ENCODE measurements around the gene SLF2.

SLF2 gene

DNA sequence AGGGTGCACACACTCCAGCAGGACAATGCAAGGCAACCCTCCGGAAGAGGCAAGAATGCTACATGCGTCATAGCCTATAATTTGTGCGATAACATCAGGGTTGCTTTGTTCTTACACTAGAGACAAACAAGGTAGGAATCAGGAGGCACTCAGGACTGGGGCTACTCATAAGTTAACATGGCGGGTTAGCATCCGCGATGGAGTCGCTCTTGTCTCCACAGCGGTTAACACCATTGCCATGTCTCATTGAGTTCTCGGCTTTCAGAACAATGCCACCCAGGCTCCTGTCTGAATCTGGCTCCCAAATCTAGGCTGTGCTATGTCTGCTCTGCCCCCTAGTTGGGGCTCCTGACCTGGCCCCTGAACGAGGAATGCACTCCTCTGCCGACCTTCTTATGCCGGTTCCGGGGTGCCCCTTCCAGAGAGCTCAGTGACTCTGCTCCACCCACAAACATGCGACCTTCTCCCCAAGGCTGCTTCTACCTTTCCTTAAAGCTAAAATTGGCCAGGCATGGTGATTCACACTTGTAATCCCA is 24.9 kb upstream of the SLF2 start:
- Histone ChIP-seq H4K8ac (ENCODE audit: low read depth, low read length) (no peak overlapping the region), H3K4ac (ENCODE audit: low read depth, low read length) (no peak overlapping the region), H3K56ac (ENCODE audit: low read length) (no peak overlapping the region), H3K79me2 (ENCODE audit: control insufficient read depth, insufficient read depth, low read length) (no peaks in the 10 kb centered on the region), H3K4me1 (ENCODE audit: control insufficient read depth, low read depth, low read length) (no peaks in the 10 kb centered on the region), H2BK5ac (ENCODE audit: low read length) (no peak overlapping the region), H3K27me3 (ENCODE audit: insufficient read depth, low read length, poor library complexity) (no peaks in the 10 kb centered on the region), H3K23ac (ENCODE audit: low read length) (no peak overlapping the region), H3K18ac (ENCODE audit: low read length) (no peak overlapping the region), H3K4me3 (ENCODE audit: low read length) (no peak overlapping the region), H4K5ac (ENCODE audit: low read length) (no peak overlapping the region), H2BK120ac (ENCODE audit: low read depth, low read length) (no peak overlapping the region), H2BK15ac (replicated peaks; ENCODE audit: low read depth) (no peak overlapping the region), H3K9ac (ENCODE audit: low read length) (no peak overlapping the region), H2AK5ac (ENCODE audit: low read length) (no peak overlapping the region), H3K36me3 (ENCODE audit: control insufficient read depth, insufficient read depth, low read length) (no peaks in the 10 kb centered on the region), H3K4me2 (ENCODE audit: low read length) (no peak overlapping the region), H3K79me1 (ENCODE audit: low read length) (no peaks in the 10 kb centered on the region), H3K27ac (ENCODE audit: low read depth, low read length) (no peak overlapping the region)
- DNase-seq, result no peak
- no CpG with 5 or more reads among the region's 14 CpGs for WGBS (ENCODE audit: extremely low coverage, insufficient coverage, low lambda C conversion rate)

- Histone ChIP-seq H3K4ac (ENCODE audit: low read depth, low read length) (no peak overlapping the region), H3K18ac (ENCODE audit: low read length) (no peak overlapping the region), H3K4me3 (ENCODE audit: low read length) (no peak overlapping the region), H4K5ac (ENCODE audit: low read length) (no peak overlapping the region), H3K23ac (ENCODE audit: low read length) (no peak overlapping the region), H3K79me2 (ENCODE audit: control insufficient read depth, insufficient read depth, low read length) (no peaks in the 10 kb centered on the region), H3K9ac (ENCODE audit: low read length) (no peak overlapping the region), H2BK5ac (ENCODE audit: low read length) (no peak overlapping the region), H3K79me1 (ENCODE audit: low read length) (no peaks in the 10 kb centered on the region), H3K4me1 (ENCODE audit: control insufficient read depth, low read depth, low read length) (no peaks in the 10 kb centered on the region), H3K27ac (ENCODE audit: low read depth, low read length) (no peak overlapping the region), H3K27me3 (ENCODE audit: insufficient read depth, low read length, poor library complexity) (no peaks in the 10 kb centered on the region), H2AK5ac (ENCODE audit: low read length) (no peak overlapping the region), H3K36me3 (ENCODE audit: control insufficient read depth, insufficient read depth, low read length) (no peaks in the 10 kb centered on the region), H2BK120ac (ENCODE audit: low read depth, low read length) (no peak overlapping the region), H2BK15ac (replicated peaks; ENCODE audit: low read depth) (no peak overlapping the region), H4K8ac (ENCODE audit: low read depth, low read length) (no peak overlapping the region), H3K4me2 (ENCODE audit: low read length) (no peak overlapping the region), H3K56ac (ENCODE audit: low read length) (no peak overlapping the region)
- WGBS (ENCODE audit: extremely low coverage, insufficient coverage, low lambda C conversion rate), result no CpG with 5 or more reads among the region's 3 CpGs
- DNase-seq, result peak; percentile 34
These were observed 23.8 kb upstream of the SLF2 start for GRCh38 chr10:100888957-100889356.

DNA sequence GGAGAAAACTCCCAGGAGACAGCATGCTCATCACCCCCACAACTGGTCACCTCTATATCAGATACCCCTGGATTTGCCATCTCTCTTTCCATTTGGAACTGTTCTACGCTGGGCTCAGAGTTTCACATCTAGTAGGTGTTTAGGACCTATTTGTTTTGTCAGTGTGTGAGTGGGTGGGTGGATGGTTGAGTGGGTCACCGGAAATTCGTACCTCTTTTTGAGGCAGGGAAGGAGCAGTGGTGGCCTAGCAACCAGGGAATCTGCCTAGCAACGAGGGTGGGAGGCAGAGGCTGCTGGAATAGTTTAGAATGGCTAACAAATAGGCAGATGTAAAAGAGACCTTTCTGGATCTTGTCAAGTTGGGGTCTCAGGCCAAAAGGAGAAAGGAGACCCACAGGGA is 23.2 kb upstream of the SLF2 start:
- H3K4ac ChIP-seq (ENCODE audit: low read depth, low read length), result no peak overlapping the region
- no peaks in the 10 kb centered on the region for H3K79me2 ChIP-seq (ENCODE audit: control insufficient read depth, insufficient read depth, low read length)
- no peak overlapping the region for H4K5ac ChIP-seq (ENCODE audit: low read length)
- no peak overlapping the region for H2BK120ac ChIP-seq (ENCODE audit: low read depth, low read length)
- no peaks in the 10 kb centered on the region for H3K36me3 ChIP-seq (ENCODE audit: control insufficient read depth, insufficient read depth, low read length)
- no peak overlapping the region for H2BK15ac ChIP-seq (replicated peaks; ENCODE audit: low read depth)
- H4K8ac ChIP-seq (ENCODE audit: low read depth, low read length), result no peak overlapping the region
- no peak overlapping the region for H2BK5ac ChIP-seq (ENCODE audit: low read length)
- H3K4me1 ChIP-seq (ENCODE audit: control insufficient read depth, low read depth, low read length), result no peaks in the 10 kb centered on the region
- H2AK5ac ChIP-seq (ENCODE audit: low read length), result no peak overlapping the region
- H3K18ac ChIP-seq (ENCODE audit: low read length), result no peak overlapping the region
- no CpG with 5 or more reads among the region's 4 CpGs for WGBS (ENCODE audit: extremely low coverage, insufficient coverage, low lambda C conversion rate)
- H3K4me3 ChIP-seq (ENCODE audit: low read length), result no peak overlapping the region
- H3K27ac ChIP-seq (ENCODE audit: low read depth, low read length), result no peak overlapping the region
- DNase-seq, result no peak
- H3K79me1 ChIP-seq (ENCODE audit: low read length), result no peaks in the 10 kb centered on the region
- no peak overlapping the region for H3K9ac ChIP-seq (ENCODE audit: low read length)
- no peaks in the 10 kb centered on the region for H3K27me3 ChIP-seq (ENCODE audit: insufficient read depth, low read length, poor library complexity)
- no peak overlapping the region for H3K4me2 ChIP-seq (ENCODE audit: low read length)
- H3K56ac ChIP-seq (ENCODE audit: low read length), result no peak overlapping the region
- H3K23ac ChIP-seq (ENCODE audit: low read length), result no peak overlapping the region

DNA sequence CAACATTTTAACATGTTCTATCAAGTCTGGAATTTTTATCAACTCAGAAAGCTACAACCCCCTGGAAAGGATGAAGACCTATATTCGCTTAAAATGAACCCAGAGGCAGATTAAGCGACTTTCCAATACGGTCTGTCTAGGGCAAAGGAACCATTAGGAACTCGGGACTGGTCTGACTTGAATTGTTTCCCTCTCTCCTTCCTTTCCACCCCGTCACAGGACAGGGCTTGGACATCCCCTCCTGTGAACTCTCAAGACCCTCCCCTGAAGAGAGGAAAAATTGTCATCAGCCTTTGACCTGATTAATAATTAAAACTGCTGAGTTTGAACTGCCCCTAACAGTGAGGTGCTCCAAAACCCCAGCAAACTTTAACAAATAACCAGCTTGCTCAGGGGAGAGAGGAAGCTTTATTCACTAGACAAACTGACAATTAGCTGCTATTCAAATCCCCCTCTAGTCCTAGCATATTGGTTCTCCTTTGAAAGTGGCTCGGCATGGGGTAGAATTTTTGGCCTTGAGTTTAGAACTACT is 22.6 kb upstream of the SLF2 start:
- no peaks in the 10 kb centered on the region for H3K79me2 ChIP-seq (ENCODE audit: control insufficient read depth, insufficient read depth, low read length)
- no peak overlapping the region for H3K9ac ChIP-seq (ENCODE audit: low read length)
- H3K27ac ChIP-seq (ENCODE audit: low read depth, low read length), result no peak overlapping the region

DNA sequence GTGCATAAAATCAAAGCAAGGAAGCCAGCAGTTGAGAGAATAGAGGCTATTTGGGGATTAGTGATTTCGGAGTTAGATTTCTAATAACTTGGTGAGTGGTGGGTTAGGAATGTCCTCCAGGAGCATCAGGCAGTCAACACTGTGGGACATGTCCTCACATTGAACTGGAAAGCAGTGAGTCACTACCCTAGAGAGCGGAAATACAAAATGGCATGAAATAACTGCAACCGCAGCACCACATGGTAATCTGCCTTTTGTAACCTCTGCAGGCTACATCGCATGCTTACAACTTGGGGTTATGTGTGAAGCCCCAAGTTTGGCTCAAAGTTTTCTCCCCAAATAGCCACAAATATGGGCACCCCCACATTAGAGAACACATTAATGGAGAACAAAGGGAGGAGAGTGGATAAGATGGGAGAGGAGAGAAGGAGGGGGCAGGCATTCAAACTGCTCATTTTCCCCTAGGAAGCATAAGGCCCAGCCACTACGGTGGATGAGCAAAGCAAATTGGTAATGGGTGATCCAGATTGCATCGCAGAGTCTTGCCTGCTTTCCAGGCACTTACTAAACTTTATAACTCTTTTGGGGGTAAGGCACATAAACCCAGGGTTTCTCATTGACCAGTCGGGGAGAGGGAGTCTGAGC is 22.0 kb upstream of the SLF2 start:
- Histone ChIP-seq H3K27ac (ENCODE audit: low read depth, low read length) (no peak overlapping the region), H3K4me1 (ENCODE audit: control insufficient read depth, low read depth, low read length) (no peaks in the 10 kb centered on the region), H3K4me3 (ENCODE audit: low read length) (no peak overlapping the region), H3K4me2 (ENCODE audit: low read length) (no peak overlapping the region), H3K79me2 (ENCODE audit: control insufficient read depth, insufficient read depth, low read length) (no peaks in the 10 kb centered on the region), H2BK5ac (ENCODE audit: low read length) (no peak overlapping the region), H3K4ac (ENCODE audit: low read depth, low read length) (no peak overlapping the region), H3K27me3 (ENCODE audit: insufficient read depth, low read length, poor library complexity) (no peaks in the 10 kb centered on the region), H3K18ac (ENCODE audit: low read length) (no peak overlapping the region), H3K79me1 (ENCODE audit: low read length) (no peaks in the 10 kb centered on the region), H2BK120ac (ENCODE audit: low read depth, low read length) (no peak overlapping the region), H4K8ac (ENCODE audit: low read depth, low read length) (no peak overlapping the region), H2BK15ac (replicated peaks; ENCODE audit: low read depth) (no peak overlapping the region), H4K5ac (ENCODE audit: low read length) (no peak overlapping the region), H3K23ac (ENCODE audit: low read length) (no peak overlapping the region), H3K56ac (ENCODE audit: low read length) (peak overlapping the region; percentile 22), H3K9ac (ENCODE audit: low read length) (no peak overlapping the region), H3K36me3 (ENCODE audit: control insufficient read depth, insufficient read depth, low read length) (no peaks in the 10 kb centered on the region), H2AK5ac (ENCODE audit: low read length) (no peak overlapping the region)
- WGBS (ENCODE audit: extremely low coverage, insufficient coverage, low lambda C conversion rate), result no CpG with 5 or more reads among the region's 7 CpGs
- peak; percentile 61 for DNase-seq

More for the DNA sequence above, 22.6 kb upstream of the SLF2 start:
- Histone ChIP-seq H2AK5ac (ENCODE audit: low read length) (no peak overlapping the region), H3K18ac (ENCODE audit: low read length) (no peak overlapping the region), H3K23ac (ENCODE audit: low read length) (no peak overlapping the region), H3K4me1 (ENCODE audit: control insufficient read depth, low read depth, low read length) (no peaks in the 10 kb centered on the region), H3K27me3 (ENCODE audit: insufficient read depth, low read length, poor library complexity) (no peaks in the 10 kb centered on the region), H3K79me1 (ENCODE audit: low read length) (no peaks in the 10 kb centered on the region), H3K36me3 (ENCODE audit: control insufficient read depth, insufficient read depth, low read length) (no peaks in the 10 kb centered on the region), H3K4me3 (ENCODE audit: low read length) (no peak overlapping the region), H4K5ac (ENCODE audit: low read length) (no peak overlapping the region), H2BK5ac (ENCODE audit: low read length) (no peak overlapping the region), H2BK120ac (ENCODE audit: low read depth, low read length) (no peak overlapping the region), H3K4ac (ENCODE audit: low read depth, low read length) (no peak overlapping the region), H3K4me2 (ENCODE audit: low read length) (no peak overlapping the region), H4K8ac (ENCODE audit: low read depth, low read length) (no peak overlapping the region), H3K56ac (ENCODE audit: low read length) (no peak overlapping the region), H2BK15ac (replicated peaks; ENCODE audit: low read depth) (no peak overlapping the region)
- no CpG with 5 or more reads among the region's 6 CpGs for WGBS (ENCODE audit: extremely low coverage, insufficient coverage, low lambda C conversion rate)
- no peak for DNase-seq

- Histone ChIP-seq H3K23ac (ENCODE audit: low read length) (no peak overlapping the region), H2BK120ac (ENCODE audit: low read depth, low read length) (no peak overlapping the region), H3K9ac (ENCODE audit: low read length) (no peak overlapping the region), H4K8ac (ENCODE audit: low read depth, low read length) (no peak overlapping the region), H3K79me1 (ENCODE audit: low read length) (no peaks in the 10 kb centered on the region), H3K4ac (ENCODE audit: low read depth, low read length) (no peak overlapping the region), H4K5ac (ENCODE audit: low read length) (no peak overlapping the region), H3K4me1 (ENCODE audit: control insufficient read depth, low read depth, low read length) (no peaks in the 10 kb centered on the region), H3K4me2 (ENCODE audit: low read length) (no peak overlapping the region), H2BK15ac (replicated peaks; ENCODE audit: low read depth) (no peak overlapping the region), H2AK5ac (ENCODE audit: low read length) (no peak overlapping the region), H3K27ac (ENCODE audit: low read depth, low read length) (no peak overlapping the region), H3K36me3 (ENCODE audit: control insufficient read depth, insufficient read depth, low read length) (no peaks in the 10 kb centered on the region), H3K79me2 (ENCODE audit: control insufficient read depth, insufficient read depth, low read length) (no peaks in the 10 kb centered on the region), H3K56ac (ENCODE audit: low read length) (no peak overlapping the region), H2BK5ac (ENCODE audit: low read length) (no peak overlapping the region), H3K4me3 (ENCODE audit: low read length) (no peak overlapping the region), H3K27me3 (ENCODE audit: insufficient read depth, low read length, poor library complexity) (no peaks in the 10 kb centered on the region), H3K18ac (ENCODE audit: low read length) (no peak overlapping the region)
- no peak for DNase-seq
- no CpG with 5 or more reads among the region's 3 CpGs for WGBS (ENCODE audit: extremely low coverage, insufficient coverage, low lambda C conversion rate)
These were observed 18.7 kb upstream of the SLF2 start for GRCh38 chr10:100894033-100894432.
